Measurements from ENCODE around the gene DNAH6.
"Not testable (repeated sequence)": the region's sequence is repeated elsewhere in the genome, so short reads cannot be mapped to it uniquely, and the experiment has no call there.

The DNAH6 gene

GRCh38 chr2:84755096-84755495 is 238.8 kb downstream of the DNAH6 start:
- DNase-seq (ENCODE audit: low read depth) = no peak

GRCh38 chr2:84757648-84758047 is 241.3 kb downstream of the DNAH6 start:
- DNase-seq (ENCODE audit: low read depth) = no peak

GRCh38 chr2:84766791-84767190 is 250.5 kb downstream of the DNAH6 start:
- no peak for DNase-seq (ENCODE audit: low read depth)

GRCh38 chr2:84768840-84769239 is 252.5 kb downstream of the DNAH6 start:
- DNase-seq (ENCODE audit: low read depth) = no peak

GRCh38 chr2:84770280-84770679 is 254.0 kb downstream of the DNAH6 start:
- no peak for DNase-seq (ENCODE audit: low read depth)

GRCh38 chr2:84771251-84771650 is 255.0 kb downstream of the DNAH6 start:
- DNase-seq (ENCODE audit: low read depth) = no peak

GRCh38 chr2:84773562-84773961 is 257.3 kb downstream of the DNAH6 start:
- not testable (repeated sequence) for DNase-seq (ENCODE audit: low read depth)

- peak; percentile 78 for DNase-seq (ENCODE audit: low read depth)
Observed at GRCh38 chr2:84776011-84776410, 259.7 kb downstream of the DNAH6 start.

- DNase-seq (ENCODE audit: low read depth) = no peak
Observed at GRCh38 chr2:84778911-84779690, 262.8 kb downstream of the DNAH6 start.

- DNase-seq (ENCODE audit: low read depth) = no peak
Observed at GRCh38 chr2:84779781-84780180, 263.5 kb downstream of the DNAH6 start.

GRCh38 chr2:84781942-84782716 is 265.8 kb downstream of the DNAH6 start:
- DNase-seq (ENCODE audit: low read depth) = no peak

GRCh38 chr2:84782717-84783442 is 266.6 kb downstream of the DNAH6 start:
- peak; percentile 46 for DNase-seq (ENCODE audit: low read depth)

- no peak for DNase-seq (ENCODE audit: low read depth)
Observed at GRCh38 chr2:84785950-84786349, 269.7 kb downstream of the DNAH6 start.

GRCh38 chr2:84786601-84787000 is 270.3 kb downstream of the DNAH6 start:
- DNase-seq (ENCODE audit: low read depth) = no peak

GRCh38 chr2:84788027-84788426 is 271.7 kb downstream of the DNAH6 start:
- no peak for DNase-seq (ENCODE audit: low read depth)

- no peak for DNase-seq (ENCODE audit: low read depth)
Observed at GRCh38 chr2:84788498-84788897, 272.2 kb downstream of the DNAH6 start.

GRCh38 chr2:84792856-84793522 is 276.7 kb downstream of the DNAH6 start:
- peak; percentile 28 for DNase-seq (ENCODE audit: low read depth)

- DNase-seq (ENCODE audit: low read depth) = no peak
Observed at GRCh38 chr2:84793641-84794040, 277.3 kb downstream of the DNAH6 start.

GRCh38 chr2:84796798-84797197 is 280.5 kb downstream of the DNAH6 start:
- DNase-seq (ENCODE audit: low read depth) = peak; percentile 5

- DNase-seq (ENCODE audit: low read depth) = no peak
Observed at GRCh38 chr2:84797271-84797670, 281.0 kb downstream of the DNAH6 start.

GRCh38 chr2:84799772-84800171 is 283.5 kb downstream of the DNAH6 start:
- DNase-seq (ENCODE audit: low read depth) = no peak

- no peak for DNase-seq (ENCODE audit: low read depth)
Observed at GRCh38 chr2:84800194-84800805, 284.0 kb downstream of the DNAH6 start.

All from EH (cell line).